ENCODE data around the gene ASB10.

The ASB10 gene

DNA sequence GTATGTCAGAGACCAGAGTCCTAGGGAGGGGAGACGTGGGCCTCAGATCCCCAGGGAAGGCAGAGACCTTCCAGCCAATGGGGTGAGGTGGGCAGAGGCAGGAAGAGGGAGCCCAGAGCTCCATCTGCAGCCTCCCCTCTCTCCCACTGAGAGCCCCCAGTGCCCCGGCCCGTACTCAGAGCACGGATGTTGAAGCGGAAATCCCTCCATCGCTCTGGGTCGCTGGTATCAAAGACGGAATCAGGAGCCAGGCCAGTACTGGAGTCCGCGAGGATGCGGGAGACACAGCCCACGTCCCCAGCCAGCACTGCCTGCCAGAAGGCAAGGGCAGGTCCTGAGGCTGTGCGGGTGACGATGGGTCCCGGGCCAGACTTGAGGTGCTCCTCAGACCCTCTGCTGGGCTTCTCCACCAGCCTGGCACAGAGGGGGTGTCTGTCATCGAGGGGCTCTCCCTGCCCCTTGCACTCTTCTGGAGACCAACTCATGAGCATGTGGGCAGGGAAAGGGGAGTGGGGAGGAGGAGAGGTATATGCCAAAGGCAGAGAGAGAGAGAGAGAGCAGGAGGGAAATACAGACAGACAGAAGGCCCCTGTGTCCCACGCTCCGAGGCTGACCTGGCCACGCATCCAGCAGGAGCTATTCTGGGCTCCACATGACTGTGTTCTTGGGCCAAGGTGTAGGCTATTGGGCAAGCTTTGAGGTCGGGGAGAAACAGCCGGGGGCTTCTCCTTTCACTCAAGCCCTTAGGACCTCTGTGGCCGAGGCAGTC, at the start of gene ASB10:
Gene ASB10, minus strand, starts transcription at position 611 of the 769 bp plus-strand sequence. Its CDS starts 120 bp downstream, at position 491.
- no peak for DNase-seq

DNA sequence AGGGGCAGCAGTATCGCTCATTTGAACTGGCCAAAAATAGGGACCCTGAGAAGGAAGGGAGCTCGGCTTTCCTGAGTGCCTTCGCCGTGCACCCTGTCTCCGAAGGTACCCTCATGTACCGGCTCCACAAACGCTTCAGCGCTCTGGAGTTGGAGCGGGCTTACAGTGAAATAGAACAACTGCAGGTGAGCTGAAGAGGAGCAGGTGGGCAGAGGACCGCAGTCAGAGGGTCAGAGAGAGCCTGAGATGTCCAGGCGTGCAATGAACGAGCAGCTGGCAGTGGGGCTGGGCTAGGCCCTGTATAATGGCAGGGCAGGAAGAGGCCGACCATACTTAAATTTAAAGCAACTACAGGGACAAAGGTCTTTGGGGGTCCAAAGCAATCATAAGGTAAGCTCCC, 49.4 kb upstream of the ASB10 start:
- DNase-seq = no peak

DNA sequence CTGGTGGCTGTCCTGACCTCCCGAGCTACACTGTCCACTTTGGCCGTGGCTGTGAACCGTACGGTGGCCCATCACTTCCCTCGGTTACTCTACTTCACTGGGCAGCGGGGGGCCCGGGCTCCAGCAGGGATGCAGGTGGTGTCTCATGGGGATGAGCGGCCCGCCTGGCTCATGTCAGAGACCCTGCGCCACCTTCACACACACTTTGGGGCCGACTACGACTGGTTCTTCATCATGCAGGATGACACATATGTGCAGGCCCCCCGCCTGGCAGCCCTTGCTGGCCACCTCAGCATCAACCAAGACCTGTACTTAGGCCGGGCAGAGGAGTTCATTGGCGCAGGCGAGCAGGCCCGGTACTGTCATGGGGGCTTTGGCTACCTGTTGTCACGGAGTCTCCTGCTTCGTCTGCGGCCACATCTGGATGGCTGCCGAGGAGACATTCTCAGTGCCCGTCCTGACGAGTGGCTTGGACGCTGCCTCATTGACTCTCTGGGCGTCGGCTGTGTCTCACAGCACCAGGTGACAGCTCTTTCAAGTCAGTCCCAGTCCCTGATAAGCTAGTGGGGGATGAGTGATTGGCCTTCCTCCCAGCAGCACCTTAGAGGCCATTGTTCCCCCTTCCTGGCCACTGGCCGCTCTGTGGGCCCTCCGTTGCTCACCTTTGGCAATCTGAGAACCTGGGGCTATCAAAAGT, 48.2 kb upstream of the ASB10 start:
- no peak for DNase-seq

DNA sequence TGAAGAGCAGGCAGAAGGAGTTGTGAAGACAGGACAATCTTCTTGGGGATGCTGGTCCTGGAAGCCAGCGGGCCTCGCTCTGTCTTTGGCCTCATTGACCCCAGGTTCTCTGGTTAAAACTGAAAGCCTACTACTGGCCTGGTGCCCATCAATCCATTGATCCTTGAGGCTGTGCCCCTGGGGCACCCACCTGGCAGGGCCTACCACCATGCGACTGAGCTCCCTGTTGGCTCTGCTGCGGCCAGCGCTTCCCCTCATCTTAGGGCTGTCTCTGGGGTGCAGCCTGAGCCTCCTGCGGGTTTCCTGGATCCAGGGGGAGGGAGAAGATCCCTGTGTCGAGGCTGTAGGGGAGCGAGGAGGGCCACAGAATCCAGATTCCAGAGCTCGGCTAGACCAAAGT, 46.8 kb upstream of the ASB10 start:
- DNase-seq = no peak

GRCh38 chr7:151232917-151233701, 46.1 kb upstream of the ASB10 start:
- peak in 2 of 14 donors; percentile 29 to 65 for DNase-seq

- peak in 13 of 14 donors; percentile 68 to 90 (median 83) for DNase-seq
Measured at GRCh38 chr7:151232091-151232916, 45.3 kb upstream of the ASB10 start, which contains the start of gene CHPF2. Gene CHPF2, plus strand, starts transcription at chr7:151232483. Its CDS starts 1,529 bp downstream, at chr7:151234012.

GRCh38 chr7:151231080-151231479, 44.0 kb upstream of the ASB10 start:
- DNase-seq = no peak

GRCh38 chr7:151229249-151229648, 42.2 kb upstream of the ASB10 start:
- no peak for DNase-seq

- DNase-seq = no peak
Measured at GRCh38 chr7:151228024-151228866, 41.2 kb upstream of the ASB10 start.

DNA sequence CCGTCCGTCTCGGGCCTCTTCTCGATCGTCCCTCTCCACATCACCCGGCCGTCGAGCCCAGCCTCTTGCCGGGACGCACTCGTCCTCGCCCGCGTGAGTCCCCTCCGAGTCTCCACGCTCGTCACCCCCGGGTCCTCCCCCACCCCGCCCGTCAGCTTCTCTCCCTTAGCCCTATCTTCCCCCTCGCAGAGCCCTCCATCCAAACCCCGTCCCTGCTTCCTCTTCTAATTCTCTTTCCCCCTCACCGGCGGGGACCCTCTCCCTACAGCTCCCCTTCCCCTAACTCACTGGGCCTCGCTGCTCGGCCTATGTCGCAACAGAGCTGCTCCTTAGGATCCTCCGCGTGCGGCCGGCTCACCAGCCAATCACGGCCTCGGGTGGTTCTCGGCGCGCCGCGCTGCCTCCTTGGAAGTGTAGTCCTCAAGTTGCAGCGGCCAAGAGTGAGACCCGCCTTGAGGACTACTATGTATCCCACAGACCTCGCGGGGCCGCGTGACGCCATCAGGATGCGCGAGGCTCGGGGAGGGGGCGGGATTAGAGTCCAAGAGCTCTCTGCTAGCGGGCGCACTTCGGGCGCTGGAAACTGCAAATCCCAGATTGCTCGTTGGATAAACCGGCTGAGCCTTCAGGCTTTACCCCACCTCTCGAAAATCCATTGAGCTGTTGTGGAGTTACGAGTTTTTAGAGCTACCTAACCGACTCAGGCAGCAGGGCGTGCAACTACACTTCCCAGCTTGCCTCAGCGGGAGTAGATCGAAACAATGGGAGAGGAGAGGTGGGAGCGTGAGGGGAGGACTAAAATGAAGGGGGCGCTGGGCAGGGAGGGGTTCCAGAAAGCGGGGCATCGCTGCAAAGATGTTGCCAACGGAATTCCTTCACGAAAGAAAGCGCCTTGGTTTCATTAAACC, 40.1 kb upstream of the ASB10 start, which contains the start of gene ABCF2:
Gene ABCF2, minus strand, starts transcription at position 331 of the 908 bp plus-strand sequence. CDS start 747 bp downstream, outside the sequence.
- DNase-seq = peak; percentile 91 to 99 (median 98)

- DNase-seq = no peak
Measured at GRCh38 chr7:151226560-151226874, 39.5 kb upstream of the ASB10 start.

- DNase-seq = no peak
Measured at GRCh38 chr7:151225948-151226510, 39.0 kb upstream of the ASB10 start.

GRCh38 chr7:151223728-151224127, 36.7 kb upstream of the ASB10 start:
- no peak for DNase-seq

DNA sequence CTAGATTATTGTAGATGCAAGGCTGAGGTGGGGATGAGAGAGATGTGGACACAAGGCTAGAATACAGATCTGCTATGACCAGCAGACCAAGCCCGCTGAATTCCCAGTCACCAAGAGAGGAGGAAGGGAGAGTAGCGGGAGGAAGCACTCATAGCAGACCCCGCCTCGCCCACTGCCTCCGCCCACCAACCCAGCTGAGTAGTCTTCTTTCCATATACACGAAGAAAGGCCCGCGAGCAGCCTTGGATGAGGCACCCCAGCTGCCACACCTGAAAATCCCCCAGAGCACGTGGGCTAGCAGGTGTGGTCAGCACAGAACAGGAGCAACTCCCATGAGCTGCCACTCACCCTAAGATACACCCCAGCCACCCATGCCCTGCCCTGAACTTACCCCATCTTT, 31.1 kb upstream of the ASB10 start:
- no peak for DNase-seq

DNA sequence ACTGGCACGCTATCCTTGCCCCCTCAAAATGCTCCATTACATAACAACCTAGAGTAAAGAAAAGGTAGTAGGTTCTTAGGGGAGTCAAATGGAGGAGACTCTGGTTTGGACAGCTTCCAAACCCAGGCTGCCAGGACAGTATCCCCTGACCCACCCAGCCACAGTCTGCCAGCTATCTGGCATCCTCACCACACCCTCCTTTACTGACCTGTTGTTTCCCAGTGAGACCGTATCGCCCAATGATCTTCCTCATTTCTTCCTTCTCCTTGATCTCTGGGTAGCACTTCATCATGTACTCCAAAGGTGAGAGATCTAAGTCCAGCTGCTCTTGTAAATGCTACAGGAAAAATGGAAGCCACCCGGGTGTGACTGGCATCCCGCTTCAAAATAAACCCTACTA, 28.3 kb upstream of the ASB10 start:
- DNase-seq = no peak

GRCh38 chr7:151213826-151214225, 26.8 kb upstream of the ASB10 start:
- DNase-seq = no peak

GRCh38 chr7:151212626-151213025, 25.6 kb upstream of the ASB10 start:
- DNase-seq = no peak

DNA sequence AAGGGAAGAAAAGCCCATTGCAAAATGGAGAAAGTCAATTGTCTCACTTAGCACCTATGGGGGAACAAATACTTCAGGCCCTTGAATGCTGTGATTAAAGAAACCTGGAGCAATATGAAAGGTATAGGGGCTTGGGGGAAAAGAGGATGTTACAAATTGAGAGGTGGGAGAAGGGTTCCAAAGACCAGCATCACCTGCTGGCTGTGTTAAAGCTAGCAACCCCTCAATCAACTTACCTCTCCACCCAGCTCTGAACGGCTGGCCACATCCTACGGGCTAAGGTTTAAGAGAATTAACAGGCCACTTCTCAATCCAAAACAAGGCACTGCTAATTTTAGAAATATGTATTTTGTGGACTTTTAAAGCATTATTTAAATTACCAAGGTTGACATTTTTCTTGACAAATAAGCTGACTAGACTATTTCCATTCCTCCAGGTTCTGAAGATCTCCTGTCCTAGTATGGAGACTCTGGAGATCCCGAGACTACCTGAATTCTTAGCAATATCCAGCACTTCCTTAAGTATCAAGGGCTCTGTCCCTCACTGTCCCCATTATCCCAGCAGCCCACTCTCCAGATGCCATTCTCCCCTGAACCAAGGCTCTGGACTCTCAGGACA, 24.2 kb upstream of the ASB10 start:
- no peak for DNase-seq

Data from C1 segment of cervical spinal cord (tissue), 14 donors.